Epithelial cell of esophagus (primary cell): ENCODE data around the gene TNN.

Experiments used
- DNase-seq: peaks from one replicate; pipeline ENCODE4 v3.0.0; 2010; ENCODE audit warnings: low read depth
- H3K4me3 ChIP-seq: 2 replicates; pipeline ENCODE4 v1.5.1; 2011; ENCODE audit warnings: mild to moderate bottlenecking, low read length, control low read depth
- CTCF ChIP-seq: IDR thresholded peaks from 2 replicates; pipeline ENCODE4 v1.5.1; 2011; ENCODE audit warnings: low read depth, mild to moderate bottlenecking, low read length, control low read depth, inconsistent platforms; ENCODE audit not compliant: insufficient read depth; ENCODE audit errors: missing control alignments

Gene TNN

GRCh38 chr1:175078629-175079028, 11.0 kb downstream of the TNN start:
- no peak overlapping the region for H3K4me3 ChIP-seq
- no peak for TF ChIP-seq CTCF
- no peak for DNase-seq

GRCh38 chr1:175079338-175079737, 11.7 kb downstream of the TNN start:
- H3K4me3 ChIP-seq: no peak overlapping the region
- DNase-seq: no peak
- no peak for TF ChIP-seq CTCF

GRCh38 chr1:175080030-175080429, 12.4 kb downstream of the TNN start:
- H3K4me3 ChIP-seq: no peak overlapping the region
- DNase-seq: no peak
- no peak for TF ChIP-seq CTCF

GRCh38 chr1:175081983-175082382, 14.3 kb downstream of the TNN start:
- no peak overlapping the region for H3K4me3 ChIP-seq
- DNase-seq: no peak
- no peak for TF ChIP-seq CTCF

- DNase-seq: no peak
- no peak for TF ChIP-seq CTCF
- no peak overlapping the region for H3K4me3 ChIP-seq
These were observed 20.9 kb downstream of the TNN start for GRCh38 chr1:175088525-175088951.

GRCh38 chr1:175089136-175089718, 21.6 kb downstream of the TNN start:
- no peak for TF ChIP-seq CTCF
- no peak for DNase-seq
- no peak overlapping the region for H3K4me3 ChIP-seq

GRCh38 chr1:175090780-175091179, 23.1 kb downstream of the TNN start:
- TF ChIP-seq CTCF: no peak

More at GRCh38 chr1:175090780-175091179, 23.1 kb downstream of the TNN start:
- no peak overlapping the region for H3K4me3 ChIP-seq
- DNase-seq: no peak
